Tibial nerve (tissue), 4 donors: Measurements from ENCODE around the gene OCA2. TPM values are rescaled to one million over a fixed set of nuclear protein-coding genes. Genes with fewer than 3 reads are reported as not detected.
"Not testable (repeated sequence)": the region's sequence is repeated elsewhere in the genome, so short reads cannot be mapped to it uniquely, and the experiment has no call there.

Experiments used
- DNase-seq, 2 donors: peaks; one replicate each; pipeline ENCODE4 v3.0.0-alpha.2; 2019; ENCODE audit warnings: low spot score in 2 of 2
- H3K27ac ChIP-seq, 4 donors: fragments of 200-600 bp; sonication (generic) in 3 of 4; one replicate each; pipeline ENCODE4 v1.5.1; 2017 to 2019; ENCODE audit warnings: mild to moderate bottlenecking in 1 of 4
- H3K27me3 ChIP-seq, 2 donors: fragments of 200-600 bp; sonication (generic) in 1 of 2; one replicate each; pipeline versions ENCODE4 v1.5.1 to v1.6.0; 2017 to 2019
- H3K36me3 ChIP-seq, 3 donors: fragments of 200-600 bp; sonication (generic); one replicate each; pipeline ENCODE4 v1.5.1; 2018 to 2019
- H3K4me1 ChIP-seq, 4 donors: fragments of 200-600 bp; sonication (generic) in 3 of 4; one replicate each; pipeline ENCODE4 v1.5.1; 2017 to 2019
- H3K4me3 ChIP-seq, 4 donors: fragments of 200-600 bp; sonication (generic) in 3 of 4; one replicate each; pipeline ENCODE4 v1.5.1; 2017 to 2019; ENCODE audit warnings: mild to moderate bottlenecking in 1 of 4, moderate library complexity in 1 of 4
- H3K9me3 ChIP-seq, 4 donors: fragments of 200-600 bp; sonication (generic) in 3 of 4; one replicate each; pipeline ENCODE4 v1.5.1; 2017 to 2019
- EP300 ChIP-seq, 2 donors: sonication (generic); formaldehyde crosslinking; IDR thresholded peaks; one replicate each; pipeline ENCODE4 v1.6.1; 2017; ENCODE audit warnings: antibody characterized with exemption in 2 of 2, mild to moderate bottlenecking in 1 of 2
- POLR2A ChIP-seq, 2 donors: fragments of 450-650 bp; IDR thresholded peaks; one replicate each; pipeline ENCODE4 v1.6.1; 2017; ENCODE audit warnings: antibody characterized with exemption in 2 of 2, mild to moderate bottlenecking in 2 of 2, moderate library complexity in 2 of 2
- WGBS, 2 donors: methylation state at CpG; one replicate each; pipeline ENCODE4 v1.1.5; 2018; 5-methylcytosine and 5-hydroxymethylcytosine counted together
- total RNA-seq, 4 donors: library from RNA; depleted of rRNA; stranded (reverse); fragments of >200 nt; gene quantifications; one replicate each; pipeline ENCODE4 v1.1.0, GENCODE V29; 2016
- TF ChIP-seq, protein P1 (sequence below), 5 experiments: fragments of 200-600 bp in 3 of 5; fragments of 450-650 bp in 2 of 5; sonication (generic) in 3 of 5; IDR thresholded peaks; one replicate each; pipeline ENCODE4 v1.5.1; 2016 to 2019; ENCODE audit warnings: antibody characterized with exemption in 5 of 5, mild to moderate bottlenecking in 3 of 5, moderate library complexity in 2 of 5

The OCA2 gene
- total RNA-seq, 4 donors from 2014 or later: 2.7 to 19.7 (median 6.5) TPM; not detected in 1

DNA sequence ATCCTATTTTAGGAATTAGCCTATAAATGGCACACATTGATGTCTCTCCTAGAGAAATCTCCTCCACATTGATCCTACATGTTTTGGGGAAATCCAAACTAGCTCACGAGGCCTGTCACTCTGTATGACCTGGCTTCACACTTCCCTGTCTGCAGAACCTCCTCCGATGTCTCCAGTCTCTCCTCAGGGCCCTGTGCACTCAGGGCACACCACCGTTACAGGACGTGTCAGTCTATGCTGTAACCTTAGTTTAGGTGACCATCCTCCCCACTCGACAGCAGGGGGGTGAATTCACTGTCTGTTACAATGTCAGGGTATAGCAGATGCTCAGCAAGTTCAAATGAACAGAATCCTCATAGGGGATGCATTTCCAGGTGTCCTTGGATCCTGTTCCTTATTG lies 249.1 kb downstream of the OCA2 start:
- H3K27ac ChIP-seq: no peak overlapping the region
- H3K27me3 ChIP-seq: no peaks in the 10 kb centered on the region
- TF ChIP-seq POLR2A (IDR thresholded peaks at IDR 0.05) (no peak), EP300 (IDR thresholded peaks at IDR 0.05) (no peak)
- TF ChIP-seq, protein P1, sequence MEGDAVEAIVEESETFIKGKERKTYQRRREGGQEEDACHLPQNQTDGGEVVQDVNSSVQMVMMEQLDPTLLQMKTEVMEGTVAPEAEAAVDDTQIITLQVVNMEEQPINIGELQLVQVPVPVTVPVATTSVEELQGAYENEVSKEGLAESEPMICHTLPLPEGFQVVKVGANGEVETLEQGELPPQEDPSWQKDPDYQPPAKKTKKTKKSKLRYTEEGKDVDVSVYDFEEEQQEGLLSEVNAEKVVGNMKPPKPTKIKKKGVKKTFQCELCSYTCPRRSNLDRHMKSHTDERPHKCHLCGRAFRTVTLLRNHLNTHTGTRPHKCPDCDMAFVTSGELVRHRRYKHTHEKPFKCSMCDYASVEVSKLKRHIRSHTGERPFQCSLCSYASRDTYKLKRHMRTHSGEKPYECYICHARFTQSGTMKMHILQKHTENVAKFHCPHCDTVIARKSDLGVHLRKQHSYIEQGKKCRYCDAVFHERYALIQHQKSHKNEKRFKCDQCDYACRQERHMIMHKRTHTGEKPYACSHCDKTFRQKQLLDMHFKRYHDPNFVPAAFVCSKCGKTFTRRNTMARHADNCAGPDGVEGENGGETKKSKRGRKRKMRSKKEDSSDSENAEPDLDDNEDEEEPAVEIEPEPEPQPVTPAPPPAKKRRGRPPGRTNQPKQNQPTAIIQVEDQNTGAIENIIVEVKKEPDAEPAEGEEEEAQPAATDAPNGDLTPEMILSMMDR (IDR thresholded peaks at IDR 0.05): no peak
- H3K36me3 ChIP-seq: no peaks in the 10 kb centered on the region
- no peak overlapping the region for H3K4me3 ChIP-seq
- no peak for DNase-seq
- 85 to 90% methylated on average over 5 of the region's 5 CpGs for WGBS, 2 donors
- H3K9me3 ChIP-seq: peaks cover 0 to 25% (median 0%) of the 10 kb centered on the region in 4 donors
- H3K4me1 ChIP-seq: no peaks in the 10 kb centered on the region

DNA sequence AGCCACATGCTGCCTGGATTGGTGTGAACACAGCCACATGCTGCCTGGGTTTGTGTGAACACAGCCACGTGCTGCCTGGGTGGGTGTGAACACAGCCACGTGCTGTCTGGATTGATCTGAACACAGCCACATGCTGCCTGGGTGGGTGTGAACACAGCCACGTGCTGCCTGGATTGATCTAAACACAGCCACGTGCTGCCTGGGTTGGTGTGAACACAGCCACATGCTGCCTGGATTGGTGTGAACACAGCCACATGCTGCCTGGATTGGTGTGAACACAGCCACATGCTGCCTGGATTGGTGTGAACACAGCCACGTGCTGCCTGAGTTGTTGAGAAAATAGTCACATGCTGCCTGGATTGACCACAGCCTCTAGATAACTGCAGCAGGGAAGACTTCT lies 250.2 kb downstream of the OCA2 start:
- not testable (repeated sequence) for H3K4me3 ChIP-seq, H3K27me3 ChIP-seq, H3K36me3 ChIP-seq, H3K4me1 ChIP-seq, DNase-seq, H3K27ac ChIP-seq
- WGBS, 2 donors: 66 to 84% methylated on average over 4 to 5 of the region's 5 CpGs
- H3K9me3 ChIP-seq: peaks cover 0 to 16% (median 0%) of the 10 kb centered on the region in 4 donors

DNA sequence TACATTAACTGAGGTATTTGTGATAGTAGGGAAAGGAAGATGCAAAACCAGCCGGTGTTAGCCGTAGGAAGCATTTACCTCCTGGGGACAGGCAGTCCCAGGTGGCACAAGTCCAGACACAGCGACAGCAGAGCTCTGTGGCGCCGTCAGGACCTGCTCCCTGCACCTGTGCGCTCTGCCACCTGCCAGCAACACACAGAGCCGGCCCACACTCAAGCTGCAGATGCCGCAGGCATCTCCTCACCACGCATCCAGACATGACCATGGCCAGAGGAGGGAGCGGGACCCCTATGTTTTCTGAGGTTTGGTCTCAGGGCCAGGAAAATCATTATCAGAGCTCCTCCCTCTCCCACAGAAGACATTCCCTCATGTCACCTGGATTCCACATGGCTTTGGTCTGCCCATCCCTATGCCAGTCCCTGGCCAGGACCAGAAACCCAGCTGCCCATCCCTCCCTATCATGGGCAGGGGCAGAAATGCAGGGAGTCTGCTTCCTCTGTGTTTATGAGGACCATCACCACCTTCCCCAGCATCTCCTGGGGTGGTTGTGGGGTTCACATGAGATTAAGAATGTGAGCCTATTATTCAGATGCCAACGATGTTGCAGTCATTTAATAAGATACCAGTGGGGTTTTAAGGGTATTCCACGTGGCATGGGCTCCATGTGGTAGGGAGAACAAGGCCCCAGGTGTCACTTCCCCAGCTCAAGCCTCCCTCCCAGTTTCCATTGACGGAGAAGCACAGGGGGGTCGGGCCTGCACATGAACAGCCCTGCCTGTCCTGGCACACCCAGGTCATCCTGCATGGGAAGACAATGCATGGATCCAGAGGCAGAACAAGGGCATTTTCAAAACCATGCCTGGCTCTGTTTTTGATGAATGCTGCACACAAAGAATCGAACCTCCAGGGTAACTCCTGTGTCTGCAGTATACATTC lies 251.1 kb downstream of the OCA2 start:
- no peaks in the 10 kb centered on the region for H3K36me3 ChIP-seq
- no peak overlapping the region for H3K4me3 ChIP-seq
- H3K9me3 ChIP-seq: peaks cover 0 to 11% (median 0%) of the 10 kb centered on the region in 4 donors
- no peaks in the 10 kb centered on the region for H3K4me1 ChIP-seq
- DNase-seq: no peak
- H3K27ac ChIP-seq: no peak overlapping the region
- 92% methylated on average over 15 of the region's 15 CpGs for WGBS, 2 donors
- no peaks in the 10 kb centered on the region for H3K27me3 ChIP-seq
- no peak for TF ChIP-seq EP300 (IDR thresholded peaks at IDR 0.05)
- TF ChIP-seq POLR2A (IDR thresholded peaks at IDR 0.05): no peak
- TF ChIP-seq, protein P1 (IDR thresholded peaks at IDR 0.05): no peak

DNA sequence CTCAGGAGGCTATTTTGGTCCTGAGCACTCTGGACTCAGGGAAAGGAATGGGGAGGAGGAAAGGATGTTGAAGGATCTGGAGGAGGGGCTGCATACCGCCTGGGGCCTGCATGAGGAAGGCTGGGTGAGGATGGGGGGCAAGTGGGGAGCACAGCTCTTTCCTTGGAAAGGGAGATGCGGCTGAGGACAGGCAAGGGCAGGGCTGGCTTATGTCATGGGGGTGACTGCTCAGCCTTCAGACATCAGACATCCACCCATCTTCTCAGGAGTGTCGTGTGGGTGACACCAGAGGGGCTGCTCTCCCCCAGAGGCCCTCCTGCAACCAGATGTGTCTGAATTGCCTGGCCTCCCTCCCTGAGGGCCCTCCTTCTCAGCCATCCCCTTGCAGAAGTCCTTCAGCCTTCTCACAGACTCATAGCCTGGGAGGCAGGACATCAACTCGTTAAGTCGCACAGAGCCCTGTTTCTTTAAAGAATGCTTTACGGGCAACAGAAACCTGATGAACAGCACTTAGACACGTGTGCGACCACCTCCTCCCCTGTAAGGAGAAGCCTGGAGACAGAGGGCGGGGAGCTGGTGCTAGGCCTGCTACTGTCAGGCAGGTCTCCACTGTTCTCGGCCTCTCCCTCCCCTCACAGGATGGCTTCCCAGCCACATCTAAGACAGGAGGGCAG lies 252.3 kb downstream of the OCA2 start:
- DNase-seq: no peak

DNA sequence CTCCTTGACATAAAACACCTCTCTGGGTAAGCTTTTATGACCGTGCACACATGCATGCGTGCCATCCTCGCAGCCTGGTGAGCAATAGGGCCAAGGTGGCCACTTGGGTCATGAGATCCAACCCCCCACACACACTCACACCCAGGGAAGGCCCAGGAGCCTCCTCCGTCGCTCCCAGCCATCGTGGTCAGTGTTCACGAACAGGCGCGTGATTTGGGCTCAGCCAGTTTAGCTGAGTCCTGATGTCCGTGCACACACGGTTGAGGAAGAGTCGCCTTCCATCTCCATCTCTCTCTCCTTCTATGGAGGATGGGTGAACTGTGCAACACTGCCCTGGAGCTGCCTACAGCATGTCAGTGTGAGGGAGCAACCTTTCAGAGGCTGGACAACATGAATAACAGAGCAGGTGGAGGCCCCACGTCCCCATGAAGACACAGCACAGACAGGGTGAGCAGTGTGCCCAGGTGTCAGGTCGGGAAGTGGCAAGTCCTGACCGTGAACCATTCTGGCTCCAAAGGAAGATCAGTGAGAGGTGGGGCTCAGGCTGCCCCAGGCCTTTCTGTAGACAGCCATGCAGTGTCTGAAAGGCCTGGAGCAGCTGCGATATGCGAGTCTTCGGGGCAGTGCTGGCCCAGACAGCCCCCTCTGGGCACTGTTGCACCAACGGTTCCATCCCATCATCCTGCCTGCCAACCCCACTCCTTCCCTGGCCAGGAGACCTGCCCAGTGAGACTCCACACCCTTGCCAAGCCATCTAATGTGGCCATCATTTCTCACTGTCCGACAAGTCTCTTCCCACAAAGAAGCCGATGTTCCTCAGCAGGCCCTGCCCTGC lies 253.4 kb downstream of the OCA2 start:
- Histone ChIP-seq H3K4me1 (no peaks in the 10 kb centered on the region), H3K9me3 (peaks cover 0 to 11% (median 0%) of the 10 kb centered on the region in 4 donors), H3K27ac (no peak overlapping the region), H3K4me3 (no peak overlapping the region), H3K36me3 (no peaks in the 10 kb centered on the region), H3K27me3 (no peaks in the 10 kb centered on the region)
- WGBS, 2 donors: 87 to 88% methylated on average over 19 to 21 of the region's 21 CpGs
- no peak for DNase-seq
- TF ChIP-seq EP300 (IDR thresholded peaks at IDR 0.05): no peak
- TF ChIP-seq POLR2A (IDR thresholded peaks at IDR 0.05): no peak
- TF ChIP-seq, protein P1 (IDR thresholded peaks at IDR 0.05): no peak

More for the DNA sequence above, 252.3 kb downstream of the OCA2 start:
- WGBS, 2 donors: 75 to 79% methylated on average over 10 of the region's 10 CpGs
- Histone ChIP-seq H3K27ac (no peak overlapping the region), H3K27me3 (no peaks in the 10 kb centered on the region), H3K4me3 (no peak overlapping the region), H3K36me3 (no peaks in the 10 kb centered on the region), H3K9me3 (peaks cover 0 to 11% (median 0%) of the 10 kb centered on the region in 4 donors), H3K4me1 (no peaks in the 10 kb centered on the region)
- TF ChIP-seq EP300 (IDR thresholded peaks at IDR 0.05) (no peak), POLR2A (IDR thresholded peaks at IDR 0.05) (no peak)
- TF ChIP-seq, protein P1 (IDR thresholded peaks at IDR 0.05): no peak
